Measurements from ENCODE around the gene FSIP2. TPM values are rescaled to one million over a fixed set of nuclear protein-coding genes. Genes with fewer than 3 reads are reported as not detected.

Gene FSIP2
- total and polyA plus RNA-seq, 2 of the 13 experiments (the other 11 are each of a cell fraction or from before 2014, with no cell fraction given): 0.01 to 0.07 TPM

DNA sequence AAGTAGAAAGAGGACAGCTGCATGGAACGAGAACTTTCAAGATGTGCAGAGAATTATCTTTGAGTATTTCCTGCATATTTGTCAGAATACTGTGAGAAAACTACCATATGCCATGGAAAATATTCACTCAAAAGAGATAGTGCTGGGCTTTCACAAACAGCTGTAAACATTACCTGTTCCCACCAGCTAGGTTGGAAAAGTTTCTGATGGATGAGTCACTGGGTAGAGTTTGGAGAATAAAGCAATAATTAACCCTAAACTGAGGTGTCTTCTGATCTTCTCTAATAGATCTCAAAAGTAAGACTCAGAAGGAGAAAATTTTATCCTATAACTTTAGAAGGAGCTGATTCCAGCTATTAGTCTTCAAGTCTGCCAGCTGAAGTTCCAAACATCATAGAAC, 3.9 kb upstream of the FSIP2 start:
- Histone ChIP-seq H3K4me1 (ENCODE audit: insufficient read depth, low read length) (no peaks in the 10 kb centered on the region), H3K4me2 (ENCODE audit: low read depth, low read length) (no peak overlapping the region), H3K9ac (ENCODE audit: insufficient read depth, low read depth, low read length) (no peak overlapping the region), H3K4me3 (replicated peaks in 1 of 3; ENCODE audit: insufficient read depth in 1 of 3, low read depth in 2 of 3, low read length in 3 of 3) (no peak overlapping the region), H3K27me3 (ENCODE audit: control insufficient read depth in 1 of 2, insufficient read depth in 2 of 2, low read length in 2 of 2) (0 out of 5 replicates have a peak, but pooled peaks cover 0 to 4% of the 10 kb centered on the region in 2 experiments), H2AFZ (ENCODE audit: low read length) (no peak overlapping the region), H3K27ac (ENCODE audit: extremely low read length, insufficient read depth, low read length) (no peak overlapping the region), H3K79me2 (ENCODE audit: insufficient read depth, low read length) (no peaks in the 10 kb centered on the region), H4K20me1 (ENCODE audit: insufficient read depth, low read length) (no peaks in the 10 kb centered on the region), H3K9me3 (ENCODE audit: low read length) (no peaks in the 10 kb centered on the region), H3K36me3 (replicated peaks in 1 of 2; ENCODE audit: control insufficient read depth in 1 of 2, insufficient read depth in 2 of 2, low read length in 2 of 2) (no peaks in the 10 kb centered on the region)
- FAIRE-seq: no peak
- no TSS peak for BruUV-seq (replicated peaks)
- TF ChIP-seq ERF (CRISPR knock-in tag; IDR thresholded peaks at IDR 0.05): no peak
- no peak for TF ChIP-seq ZNF562 (CRISPR knock-in tag; IDR thresholded peaks at IDR 0.05; ENCODE audit: borderline replicate concordance)
- TF ChIP-seq ZNF792 (CRISPR knock-in tag; IDR thresholded peaks at IDR 0.05): no peak
- TF ChIP-seq ZNF251 (CRISPR knock-in tag; IDR thresholded peaks at IDR 0.05): no peak
- no peak for TF ChIP-seq SP4 (CRISPR knock-in tag; IDR thresholded peaks at IDR 0.05)
- TF ChIP-seq ZNF180 (CRISPR knock-in tag; IDR thresholded peaks at IDR 0.05; ENCODE audit: borderline replicate concordance, low read depth): no peak
- no peak for TF ChIP-seq ZNF510 (CRISPR knock-in tag; IDR thresholded peaks at IDR 0.05; ENCODE audit: low read depth)
- TF ChIP-seq PRPF4 (IDR thresholded peaks at IDR 0.05; ENCODE audit: low read depth, low read length, poor library complexity, severe bottlenecking): no peak
- no peak for TF ChIP-seq RBFOX2 (IDR thresholded peaks at IDR 0.05; ENCODE audit: low read depth, low read length)
- TF ChIP-seq, protein P1, sequence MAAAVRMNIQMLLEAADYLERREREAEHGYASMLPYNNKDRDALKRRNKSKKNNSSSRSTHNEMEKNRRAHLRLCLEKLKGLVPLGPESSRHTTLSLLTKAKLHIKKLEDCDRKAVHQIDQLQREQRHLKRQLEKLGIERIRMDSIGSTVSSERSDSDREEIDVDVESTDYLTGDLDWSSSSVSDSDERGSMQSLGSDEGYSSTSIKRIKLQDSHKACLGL (CRISPR knock-in tag; IDR thresholded peaks at IDR 0.05): no peak
- TF ChIP-seq, protein P2, sequence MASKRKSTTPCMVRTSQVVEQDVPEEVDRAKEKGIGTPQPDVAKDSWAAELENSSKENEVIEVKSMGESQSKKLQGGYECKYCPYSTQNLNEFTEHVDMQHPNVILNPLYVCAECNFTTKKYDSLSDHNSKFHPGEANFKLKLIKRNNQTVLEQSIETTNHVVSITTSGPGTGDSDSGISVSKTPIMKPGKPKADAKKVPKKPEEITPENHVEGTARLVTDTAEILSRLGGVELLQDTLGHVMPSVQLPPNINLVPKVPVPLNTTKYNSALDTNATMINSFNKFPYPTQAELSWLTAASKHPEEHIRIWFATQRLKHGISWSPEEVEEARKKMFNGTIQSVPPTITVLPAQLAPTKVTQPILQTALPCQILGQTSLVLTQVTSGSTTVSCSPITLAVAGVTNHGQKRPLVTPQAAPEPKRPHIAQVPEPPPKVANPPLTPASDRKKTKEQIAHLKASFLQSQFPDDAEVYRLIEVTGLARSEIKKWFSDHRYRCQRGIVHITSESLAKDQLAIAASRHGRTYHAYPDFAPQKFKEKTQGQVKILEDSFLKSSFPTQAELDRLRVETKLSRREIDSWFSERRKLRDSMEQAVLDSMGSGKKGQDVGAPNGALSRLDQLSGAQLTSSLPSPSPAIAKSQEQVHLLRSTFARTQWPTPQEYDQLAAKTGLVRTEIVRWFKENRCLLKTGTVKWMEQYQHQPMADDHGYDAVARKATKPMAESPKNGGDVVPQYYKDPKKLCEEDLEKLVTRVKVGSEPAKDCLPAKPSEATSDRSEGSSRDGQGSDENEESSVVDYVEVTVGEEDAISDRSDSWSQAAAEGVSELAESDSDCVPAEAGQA (IDR thresholded peaks at IDR 0.05; ENCODE audit: low read depth): no peak
- TF ChIP-seq, protein P2 (CRISPR knock-in tag; IDR thresholded peaks at IDR 0.05; ENCODE audit: borderline replicate concordance): no peak
- no peak for TF ChIP-seq ZNF773 (CRISPR knock-in tag; IDR thresholded peaks at IDR 0.05; ENCODE audit: borderline replicate concordance)
- ChIA-PET CTCF (ENCODE audit: low intra/inter-chr PET ratio, low total read pairs) (no interaction called here), POLR2A (no interaction called here)
- no peak for DNase-seq (ENCODE audit: low spot score)
- no peak for ATAC-seq
- in situ Hi-C loops (cut with HindIII; ENCODE audit: extremely low pct_ligation_motif_present, low pct_unique_long_range_greater_than_20kb) (loop anchor here (10.0 to 25.0 kb wide), 2 partner anchors 520 to 522 kb away; no protein-coding TSS in a partner anchor), intact Hi-C loops (cut with micrococcal nuclease; ENCODE audit: unreplicated experiment) (loop anchor here (5.0 to 10.0 kb wide), 4 partner anchors 107 to 523 kb away; no protein-coding TSS in a partner anchor)
- 15% methylated on average over 1 of the region's 1 CpG for WGBS (ENCODE audit: low lambda C conversion rate)
